ENCODE measurements around the gene UPF2.

GRCh38 chr10:11879387-11880094 is 163.1 kb downstream of the UPF2 start:
- no peak for TF ChIP-seq POLR2A (IDR thresholded peaks at IDR 0.05; ENCODE audit: low read length)
- TF ChIP-seq GATA1 (IDR thresholded peaks at IDR 0.05; ENCODE audit: low read depth, low read length) = no peak
